Naive B cell (primary cell): ENCODE measurements around the gene KAZN. TPM values are rescaled to one million over a fixed set of nuclear protein-coding genes. Genes with fewer than 3 reads are reported as not detected.

Experiments used
- ATAC-seq, 2 donors: fragments of 150-1000 bp; cut with Tn5 transposase; 2 replicates each; pipeline ENCODE4 v1.10.0; 2021; ENCODE audit warnings: low read depth in 2 of 2, mild to moderate bottlenecking in 2 of 2, moderate library complexity in 2 of 2
- DNase-seq: peaks from one replicate; pipeline ENCODE4 v3.0.0; 2022
- H3K27ac Mint-ChIP-seq, 6 donors: one replicate each; pipeline ENCODE4 v1.8.0; 2020 to 2022; ENCODE audit warnings: mild to moderate bottlenecking in 6 of 6, mixed read lengths in 6 of 6, moderate library complexity in 5 of 6, inconsistent platforms in 2 of 6
- H3K27me3 Mint-ChIP-seq, 3 donors: one replicate each; pipeline ENCODE4 v1.8.0; 2021 to 2022; ENCODE audit warnings: mixed read lengths in 3 of 3, mild to moderate bottlenecking in 1 of 3
- H3K36me3 Mint-ChIP-seq, 2 donors: one replicate each; pipeline ENCODE4 v1.8.0; 2020 to 2022; ENCODE audit warnings: mixed read lengths in 2 of 2, inconsistent platforms in 1 of 2, mild to moderate bottlenecking in 1 of 2
- H3K4me1 Mint-ChIP-seq, 3 donors: one replicate each; pipeline ENCODE4 v1.8.0; 2020 to 2022; ENCODE audit warnings: mixed read lengths in 3 of 3, inconsistent platforms in 1 of 3, mild to moderate bottlenecking in 1 of 3, moderate library complexity in 1 of 3
- H3K4me3 Mint-ChIP-seq, 8 donors: one replicate each; pipeline ENCODE4 v1.8.0; 2020 to 2022; ENCODE audit warnings: mild to moderate bottlenecking in 8 of 8, mixed read lengths in 8 of 8, moderate library complexity in 8 of 8, inconsistent platforms in 2 of 8
- H3K9me3 Mint-ChIP-seq, 7 donors: one replicate each; pipeline ENCODE4 v1.8.0; 2020 to 2022; ENCODE audit warnings: mixed read lengths in 7 of 7, mild to moderate bottlenecking in 5 of 7, inconsistent platforms in 2 of 7, moderate library complexity in 1 of 7
- polyA plus RNA-seq, 6 donors: library from polyadenylated mRNA; unstranded; fragments of 300-500 nt; fragmentation: Illumina TruSeq; gene quantifications; one replicate each; pipeline ENCODE4 v1.2.3, GENCODE V29; 2021; ENCODE audit warnings: low read depth in 6 of 6

The KAZN gene
- polyA plus RNA-seq, 6 donors from 2014 or later, result 0.16 TPM; not detected in 5

GRCh38 chr1:15066191-15066590 is 467.7 kb downstream of the KAZN start:
- no peak for ATAC-seq
- Mint-ChIP-seq H3K36me3 (no peaks in the 10 kb centered on the region), H3K4me1 (no peaks in the 10 kb centered on the region), H3K27me3 (no peaks in the 10 kb centered on the region), H3K9me3 (peaks cover 0 to 6% (median 3%) of the 10 kb centered on the region in 7 donors), H3K4me3 (no peak overlapping the region), H3K27ac (no peak overlapping the region)
- no peak for DNase-seq

GRCh38 chr1:15067148-15067547 is 468.7 kb downstream of the KAZN start:
- Mint-ChIP-seq H3K36me3 (no peaks in the 10 kb centered on the region), H3K9me3 (peaks cover 0 to 5% (median 2%) of the 10 kb centered on the region in 7 donors), H3K4me3 (no peak overlapping the region), H3K4me1 (no peaks in the 10 kb centered on the region), H3K27ac (no peak overlapping the region), H3K27me3 (no peaks in the 10 kb centered on the region)
- no peak for ATAC-seq
- no peak for DNase-seq

- no peak for DNase-seq
- Mint-ChIP-seq H3K27ac (no peak overlapping the region), H3K9me3 (peaks cover 0 to 1% (median 0%) of the 10 kb centered on the region in 7 donors), H3K4me1 (no peaks in the 10 kb centered on the region), H3K4me3 (no peak overlapping the region), H3K36me3 (no peaks in the 10 kb centered on the region), H3K27me3 (no peaks in the 10 kb centered on the region)
- ATAC-seq, result no peak
Measured at GRCh38 chr1:15068152-15068551, 469.7 kb downstream of the KAZN start.

GRCh38 chr1:15068997-15069396 is 470.5 kb downstream of the KAZN start:
- no peaks in the 10 kb centered on the region for H3K27me3 Mint-ChIP-seq
- H3K36me3 Mint-ChIP-seq, result no peaks in the 10 kb centered on the region
- ATAC-seq, result no peak

GRCh38 chr1:15070145-15070748 is 471.8 kb downstream of the KAZN start:
- DNase-seq (no peak), ATAC-seq (no peak)
- Mint-ChIP-seq H3K4me1 (no peaks in the 10 kb centered on the region), H3K27me3 (no peaks in the 10 kb centered on the region), H3K9me3 (peaks cover 0 to 1% (median 0%) of the 10 kb centered on the region in 7 donors), H3K27ac (no peak overlapping the region), H3K36me3 (no peaks in the 10 kb centered on the region), H3K4me3 (no peak overlapping the region)

More at GRCh38 chr1:15068997-15069396, 470.5 kb downstream of the KAZN start:
- no peak for DNase-seq
- no peak overlapping the region for H3K4me3 Mint-ChIP-seq
- H3K4me1 Mint-ChIP-seq, result no peaks in the 10 kb centered on the region
- H3K27ac Mint-ChIP-seq, result no peak overlapping the region
- H3K9me3 Mint-ChIP-seq, result peaks cover 0 to 1% (median 0%) of the 10 kb centered on the region in 7 donors

GRCh38 chr1:15071936-15072335 is 473.5 kb downstream of the KAZN start:
- ATAC-seq, result no peak
- Mint-ChIP-seq H3K4me3 (no peak overlapping the region), H3K27ac (peak overlapping the region in 1 of 6 donors; percentile 18), H3K4me1 (no peaks in the 10 kb centered on the region), H3K27me3 (no peaks in the 10 kb centered on the region), H3K9me3 (no peaks in the 10 kb centered on the region), H3K36me3 (no peaks in the 10 kb centered on the region)
- DNase-seq, result no peak

GRCh38 chr1:15073799-15074308 is 475.4 kb downstream of the KAZN start:
- ATAC-seq (no peak), DNase-seq (no peak)
- no peaks in the 10 kb centered on the region for H3K36me3 Mint-ChIP-seq

GRCh38 chr1:15075175-15075574 is 476.7 kb downstream of the KAZN start:
- no peaks in the 10 kb centered on the region for H3K9me3 Mint-ChIP-seq
- H3K27ac Mint-ChIP-seq, result no peak overlapping the region
- H3K4me3 Mint-ChIP-seq, result no peak overlapping the region
- no peak for DNase-seq
- H3K36me3 Mint-ChIP-seq, result no peaks in the 10 kb centered on the region
- no peaks in the 10 kb centered on the region for H3K27me3 Mint-ChIP-seq
- no peaks in the 10 kb centered on the region for H3K4me1 Mint-ChIP-seq
- ATAC-seq, result no peak

More at GRCh38 chr1:15073799-15074308, 475.4 kb downstream of the KAZN start:
- Mint-ChIP-seq H3K4me3 (no peak overlapping the region), H3K9me3 (no peaks in the 10 kb centered on the region), H3K27me3 (no peaks in the 10 kb centered on the region), H3K4me1 (no peaks in the 10 kb centered on the region), H3K27ac (peak overlapping the region in 1 of 6 donors; percentile 5)

- Mint-ChIP-seq H3K27ac (no peak overlapping the region), H3K4me3 (no peak overlapping the region), H3K9me3 (no peaks in the 10 kb centered on the region), H3K27me3 (no peaks in the 10 kb centered on the region), H3K4me1 (no peaks in the 10 kb centered on the region), H3K36me3 (no peaks in the 10 kb centered on the region)
- no peak for DNase-seq
- no peak for ATAC-seq
Measured at GRCh38 chr1:15075817-15076216, 477.3 kb downstream of the KAZN start.

GRCh38 chr1:15076807-15077206 is 478.3 kb downstream of the KAZN start:
- H3K36me3 Mint-ChIP-seq, result no peaks in the 10 kb centered on the region
- H3K27ac Mint-ChIP-seq, result no peak overlapping the region
- H3K9me3 Mint-ChIP-seq, result no peaks in the 10 kb centered on the region
- no peaks in the 10 kb centered on the region for H3K27me3 Mint-ChIP-seq
- no peak for ATAC-seq
- no peaks in the 10 kb centered on the region for H3K4me1 Mint-ChIP-seq
- H3K4me3 Mint-ChIP-seq, result no peak overlapping the region
- DNase-seq, result no peak

GRCh38 chr1:15077384-15077783 is 478.9 kb downstream of the KAZN start:
- ATAC-seq, result no peak
- Mint-ChIP-seq H3K36me3 (no peaks in the 10 kb centered on the region), H3K4me3 (peak overlapping the region in 1 of 8 donors; percentile 75), H3K27ac (peak overlapping the region in 1 of 6 donors; percentile 6), H3K4me1 (no peaks in the 10 kb centered on the region), H3K27me3 (no peaks in the 10 kb centered on the region), H3K9me3 (no peaks in the 10 kb centered on the region)
- DNase-seq, result no peak

GRCh38 chr1:15080328-15081007 is 482.0 kb downstream of the KAZN start:
- H3K27me3 Mint-ChIP-seq, result peaks cover 0 to 6% (median 0%) of the 10 kb centered on the region in 3 donors
- no peaks in the 10 kb centered on the region for H3K9me3 Mint-ChIP-seq
- no peak overlapping the region for H3K4me3 Mint-ChIP-seq
- ATAC-seq, result no peak
- H3K36me3 Mint-ChIP-seq, result no peaks in the 10 kb centered on the region
- no peaks in the 10 kb centered on the region for H3K4me1 Mint-ChIP-seq
- no peak for DNase-seq
- H3K27ac Mint-ChIP-seq, result peak overlapping the region in 1 of 6 donors; percentile 53

GRCh38 chr1:15081102-15081501 is 482.6 kb downstream of the KAZN start:
- Mint-ChIP-seq H3K4me3 (no peak overlapping the region), H3K27ac (peak overlapping the region in 1 of 6 donors; percentile 53), H3K9me3 (no peaks in the 10 kb centered on the region), H3K4me1 (no peaks in the 10 kb centered on the region), H3K27me3 (peaks cover 0 to 6% (median 0%) of the 10 kb centered on the region in 3 donors), H3K36me3 (no peaks in the 10 kb centered on the region)
- no peak for ATAC-seq
- DNase-seq, result no peak

GRCh38 chr1:15083578-15083977 is 485.1 kb downstream of the KAZN start:
- Mint-ChIP-seq H3K4me3 (peak overlapping the region in 1 of 8 donors; percentile 41), H3K4me1 (peaks cover 0 to 2% (median 0%) of the 10 kb centered on the region in 3 donors), H3K27ac (no peak overlapping the region), H3K27me3 (peaks cover 0 to 6% (median 0%) of the 10 kb centered on the region in 3 donors), H3K36me3 (no peaks in the 10 kb centered on the region), H3K9me3 (no peaks in the 10 kb centered on the region)
- ATAC-seq, result no peak
- no peak for DNase-seq
